Measurements from ENCODE around the gene CLCN6.

- TF ChIP-seq, protein P1, sequence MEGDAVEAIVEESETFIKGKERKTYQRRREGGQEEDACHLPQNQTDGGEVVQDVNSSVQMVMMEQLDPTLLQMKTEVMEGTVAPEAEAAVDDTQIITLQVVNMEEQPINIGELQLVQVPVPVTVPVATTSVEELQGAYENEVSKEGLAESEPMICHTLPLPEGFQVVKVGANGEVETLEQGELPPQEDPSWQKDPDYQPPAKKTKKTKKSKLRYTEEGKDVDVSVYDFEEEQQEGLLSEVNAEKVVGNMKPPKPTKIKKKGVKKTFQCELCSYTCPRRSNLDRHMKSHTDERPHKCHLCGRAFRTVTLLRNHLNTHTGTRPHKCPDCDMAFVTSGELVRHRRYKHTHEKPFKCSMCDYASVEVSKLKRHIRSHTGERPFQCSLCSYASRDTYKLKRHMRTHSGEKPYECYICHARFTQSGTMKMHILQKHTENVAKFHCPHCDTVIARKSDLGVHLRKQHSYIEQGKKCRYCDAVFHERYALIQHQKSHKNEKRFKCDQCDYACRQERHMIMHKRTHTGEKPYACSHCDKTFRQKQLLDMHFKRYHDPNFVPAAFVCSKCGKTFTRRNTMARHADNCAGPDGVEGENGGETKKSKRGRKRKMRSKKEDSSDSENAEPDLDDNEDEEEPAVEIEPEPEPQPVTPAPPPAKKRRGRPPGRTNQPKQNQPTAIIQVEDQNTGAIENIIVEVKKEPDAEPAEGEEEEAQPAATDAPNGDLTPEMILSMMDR (conservative IDR thresholded peaks at IDR 0.05 in 1 of 2, IDR thresholded peaks at IDR 0.05 in 1 of 2; ENCODE audit: extremely low read depth in 1 of 2, insufficient read depth in 1 of 2, low read depth in 1 of 2, low read length in 2 of 2) = no peak
- TF ChIP-seq EZH2 (IDR thresholded peaks at IDR 0.05; ENCODE audit: borderline replicate concordance, low read length) = no peak
Observed at GRCh38 chr1:11780380-11781147, 25.4 kb upstream of the CLCN6 start.
